Measurements from ENCODE around the gene MAPK14.

Gene MAPK14

DNA sequence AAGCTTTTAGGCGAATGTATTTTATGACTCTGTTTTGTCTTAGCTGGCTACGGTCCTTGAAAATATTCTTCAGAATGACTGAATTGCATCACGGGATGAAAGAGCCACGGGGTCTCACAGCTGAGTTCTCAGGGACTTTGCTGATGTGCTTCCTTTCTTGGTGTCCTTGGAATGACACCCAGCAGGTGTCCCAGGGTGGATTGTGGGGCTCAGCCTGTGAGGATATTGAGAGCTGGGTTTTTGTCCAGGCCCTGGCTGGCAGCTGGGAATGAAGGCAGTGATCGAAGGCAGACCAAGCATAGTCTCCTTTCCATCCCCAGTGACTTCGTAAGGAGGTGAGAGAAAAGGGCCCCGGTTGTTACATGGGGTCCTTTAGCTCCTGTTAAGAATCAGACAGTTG, 83.9 kb downstream of the MAPK14 start:
- H3K27ac ChIP-seq (replicated peaks), result no peak overlapping the region

DNA sequence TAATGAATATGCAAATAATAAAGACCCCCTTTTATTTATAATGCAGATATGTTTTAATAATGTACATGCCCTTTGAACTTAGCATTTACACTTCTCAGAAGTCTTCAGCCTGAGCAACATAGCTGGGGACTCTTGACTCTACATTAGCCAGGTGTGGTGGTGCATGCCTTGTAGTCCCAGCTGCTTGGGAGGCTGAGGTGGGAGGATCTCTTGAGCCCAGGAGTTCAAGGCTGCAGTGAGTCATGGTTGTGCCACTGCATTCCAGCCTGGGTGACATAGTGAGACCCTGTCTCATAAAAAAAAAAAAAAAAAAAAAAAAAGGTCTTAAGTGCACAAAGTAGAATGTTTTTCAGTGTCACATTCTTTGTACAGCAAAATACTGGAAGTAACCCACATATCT, 85.4 kb downstream of the MAPK14 start:
- H3K4me3 ChIP-seq (replicated peaks; ENCODE audit: insufficient read depth, low read length), result no peak overlapping the region
- TF ChIP-seq POLR2AphosphoS5 (IDR thresholded peaks at IDR 0.05; ENCODE audit: low read depth) (no peak), GABPA (IDR thresholded peaks at IDR 0.05; ENCODE audit: low read depth) (no peak), SPI1 (IDR thresholded peaks at IDR 0.05; ENCODE audit: borderline replicate concordance, low read depth) (no peak)
- TF ChIP-seq, protein P1, sequence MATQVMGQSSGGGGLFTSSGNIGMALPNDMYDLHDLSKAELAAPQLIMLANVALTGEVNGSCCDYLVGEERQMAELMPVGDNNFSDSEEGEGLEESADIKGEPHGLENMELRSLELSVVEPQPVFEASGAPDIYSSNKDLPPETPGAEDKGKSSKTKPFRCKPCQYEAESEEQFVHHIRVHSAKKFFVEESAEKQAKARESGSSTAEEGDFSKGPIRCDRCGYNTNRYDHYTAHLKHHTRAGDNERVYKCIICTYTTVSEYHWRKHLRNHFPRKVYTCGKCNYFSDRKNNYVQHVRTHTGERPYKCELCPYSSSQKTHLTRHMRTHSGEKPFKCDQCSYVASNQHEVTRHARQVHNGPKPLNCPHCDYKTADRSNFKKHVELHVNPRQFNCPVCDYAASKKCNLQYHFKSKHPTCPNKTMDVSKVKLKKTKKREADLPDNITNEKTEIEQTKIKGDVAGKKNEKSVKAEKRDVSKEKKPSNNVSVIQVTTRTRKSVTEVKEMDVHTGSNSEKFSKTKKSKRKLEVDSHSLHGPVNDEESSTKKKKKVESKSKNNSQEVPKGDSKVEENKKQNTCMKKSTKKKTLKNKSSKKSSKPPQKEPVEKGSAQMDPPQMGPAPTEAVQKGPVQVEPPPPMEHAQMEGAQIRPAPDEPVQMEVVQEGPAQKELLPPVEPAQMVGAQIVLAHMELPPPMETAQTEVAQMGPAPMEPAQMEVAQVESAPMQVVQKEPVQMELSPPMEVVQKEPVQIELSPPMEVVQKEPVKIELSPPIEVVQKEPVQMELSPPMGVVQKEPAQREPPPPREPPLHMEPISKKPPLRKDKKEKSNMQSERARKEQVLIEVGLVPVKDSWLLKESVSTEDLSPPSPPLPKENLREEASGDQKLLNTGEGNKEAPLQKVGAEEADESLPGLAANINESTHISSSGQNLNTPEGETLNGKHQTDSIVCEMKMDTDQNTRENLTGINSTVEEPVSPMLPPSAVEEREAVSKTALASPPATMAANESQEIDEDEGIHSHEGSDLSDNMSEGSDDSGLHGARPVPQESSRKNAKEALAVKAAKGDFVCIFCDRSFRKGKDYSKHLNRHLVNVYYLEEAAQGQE (IDR thresholded peaks at IDR 0.05; ENCODE audit: insufficient replicate concordance, low read depth), result no peak
- TF ChIP-seq, protein P2, sequence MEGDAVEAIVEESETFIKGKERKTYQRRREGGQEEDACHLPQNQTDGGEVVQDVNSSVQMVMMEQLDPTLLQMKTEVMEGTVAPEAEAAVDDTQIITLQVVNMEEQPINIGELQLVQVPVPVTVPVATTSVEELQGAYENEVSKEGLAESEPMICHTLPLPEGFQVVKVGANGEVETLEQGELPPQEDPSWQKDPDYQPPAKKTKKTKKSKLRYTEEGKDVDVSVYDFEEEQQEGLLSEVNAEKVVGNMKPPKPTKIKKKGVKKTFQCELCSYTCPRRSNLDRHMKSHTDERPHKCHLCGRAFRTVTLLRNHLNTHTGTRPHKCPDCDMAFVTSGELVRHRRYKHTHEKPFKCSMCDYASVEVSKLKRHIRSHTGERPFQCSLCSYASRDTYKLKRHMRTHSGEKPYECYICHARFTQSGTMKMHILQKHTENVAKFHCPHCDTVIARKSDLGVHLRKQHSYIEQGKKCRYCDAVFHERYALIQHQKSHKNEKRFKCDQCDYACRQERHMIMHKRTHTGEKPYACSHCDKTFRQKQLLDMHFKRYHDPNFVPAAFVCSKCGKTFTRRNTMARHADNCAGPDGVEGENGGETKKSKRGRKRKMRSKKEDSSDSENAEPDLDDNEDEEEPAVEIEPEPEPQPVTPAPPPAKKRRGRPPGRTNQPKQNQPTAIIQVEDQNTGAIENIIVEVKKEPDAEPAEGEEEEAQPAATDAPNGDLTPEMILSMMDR (IDR thresholded peaks at IDR 0.05; ENCODE audit: insufficient read depth, low read length), result no peak
- H3K27me3 ChIP-seq (ENCODE audit: insufficient read depth, poor library complexity, severe bottlenecking), result no peaks in the 10 kb centered on the region
- DNase-seq (ENCODE audit: low read depth in 1 of 2, low spot score in 1 of 2), result no peak
- 0 out of 2 replicates have a peak overlapping the region, but pooled peaks have one; percentile 10 for H3K27ac ChIP-seq (replicated peaks)

More for the DNA sequence above, 83.9 kb downstream of the MAPK14 start:
- Histone ChIP-seq H3K4me3 (replicated peaks; ENCODE audit: insufficient read depth, low read length) (no peak overlapping the region), H3K27me3 (ENCODE audit: insufficient read depth, poor library complexity, severe bottlenecking) (no peaks in the 10 kb centered on the region)
- DNase-seq (ENCODE audit: low read depth in 1 of 2, low spot score in 1 of 2), result no peak
- no peak for TF ChIP-seq SPI1 (IDR thresholded peaks at IDR 0.05; ENCODE audit: borderline replicate concordance, low read depth)
- TF ChIP-seq, protein P2 (IDR thresholded peaks at IDR 0.05; ENCODE audit: insufficient read depth, low read length), result no peak
- TF ChIP-seq POLR2AphosphoS5 (IDR thresholded peaks at IDR 0.05; ENCODE audit: low read depth), result no peak
- TF ChIP-seq, protein P1 (IDR thresholded peaks at IDR 0.05; ENCODE audit: insufficient replicate concordance, low read depth), result no peak
- no peak for TF ChIP-seq GABPA (IDR thresholded peaks at IDR 0.05; ENCODE audit: low read depth)

DNA sequence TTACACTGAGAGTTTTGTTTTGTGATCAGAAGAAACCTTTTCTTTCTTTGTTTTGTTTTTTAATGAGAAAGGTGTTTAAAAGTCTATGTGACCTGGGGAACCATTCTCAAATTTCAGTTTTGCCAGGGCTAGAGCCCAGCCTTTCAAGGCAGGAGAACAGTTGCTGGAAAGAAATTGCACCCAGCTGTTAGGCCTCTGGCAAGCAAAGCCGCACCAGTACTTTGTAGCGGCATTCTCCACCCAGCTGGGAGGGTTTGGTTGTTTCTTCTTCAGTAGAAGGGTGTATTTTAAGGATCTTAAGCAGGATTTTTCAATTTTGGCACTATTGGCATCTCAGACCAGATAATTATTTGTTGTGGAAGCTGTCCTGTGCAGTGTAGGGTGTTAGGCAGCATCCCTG, 86.1 kb downstream of the MAPK14 start:
- DNase-seq (ENCODE audit: low read depth in 1 of 2, low spot score in 1 of 2), result no peak
- TF ChIP-seq, protein P1 (IDR thresholded peaks at IDR 0.05; ENCODE audit: insufficient replicate concordance, low read depth), result no peak
- TF ChIP-seq, protein P2 (IDR thresholded peaks at IDR 0.05; ENCODE audit: insufficient read depth, low read length), result no peak
- TF ChIP-seq GABPA (IDR thresholded peaks at IDR 0.05; ENCODE audit: low read depth), result no peak
- no peak for TF ChIP-seq POLR2AphosphoS5 (IDR thresholded peaks at IDR 0.05; ENCODE audit: low read depth)
- no peak for TF ChIP-seq SPI1 (IDR thresholded peaks at IDR 0.05; ENCODE audit: borderline replicate concordance, low read depth)
- H3K27ac ChIP-seq (replicated peaks), result peak overlapping the region; percentile 75
- H3K27me3 ChIP-seq (ENCODE audit: insufficient read depth, poor library complexity, severe bottlenecking), result no peaks in the 10 kb centered on the region
- no peak overlapping the region for H3K4me3 ChIP-seq (replicated peaks; ENCODE audit: insufficient read depth, low read length)
